Stimulated activated naive CD8-positive, alpha-beta T cell treated with anti-CD3 and anti-CD28 coated beads, Interleukin-15, amount 100 ng/mL, for 72 hours (primary cell): ENCODE data around the gene TTLL11.
A peak's percentile ranks its signal among the peaks of the same experiment; 100 is the strongest.
"Not testable (repeated sequence)": the region's sequence is repeated elsewhere in the genome, so short reads cannot be mapped to it uniquely, and the experiment has no call there.

Experiments used
- ATAC-seq: fragments of 150-1000 bp; cut with Tn5 transposase; 2 replicates; pipeline ENCODE4 v1.10.0; 2021; ENCODE audit warnings: mild to moderate bottlenecking, moderate library complexity
- DNase-seq, 2 donors: peaks; one replicate each; pipeline ENCODE4 v3.0.0; 2021 to 2022
- H3K27ac Mint-ChIP-seq, 2 donors: one replicate each; pipeline ENCODE4 v1.8.0; 2022; ENCODE audit warnings: mild to moderate bottlenecking in 2 of 2, mixed read lengths in 2 of 2, moderate library complexity in 2 of 2
- H3K27me3 Mint-ChIP-seq: one replicate; pipeline ENCODE4 v1.8.0; 2022; ENCODE audit warnings: mixed read lengths
- H3K4me1 Mint-ChIP-seq: one replicate; pipeline ENCODE4 v1.8.0; 2022; ENCODE audit warnings: mild to moderate bottlenecking, mixed read lengths
- H3K4me3 Mint-ChIP-seq, 2 donors: one replicate each; pipeline ENCODE4 v1.8.0; 2022; ENCODE audit warnings: mild to moderate bottlenecking in 2 of 2, mixed read lengths in 2 of 2, moderate library complexity in 1 of 2
- H3K9me3 Mint-ChIP-seq, 2 donors: one replicate each; pipeline ENCODE4 v1.8.0; 2022; ENCODE audit warnings: mixed read lengths in 2 of 2

TTLL11 gene

GRCh38 chr9:121800376-121800775, 292.7 kb downstream of the TTLL11 start:
- no peak overlapping the region for H3K27ac Mint-ChIP-seq
- H3K9me3 Mint-ChIP-seq = peaks cover 11% of the 10 kb centered on the region in 2 donors
- ATAC-seq (no peak), DNase-seq (no peak)
- no peaks in the 10 kb centered on the region for H3K27me3 Mint-ChIP-seq
- no peak overlapping the region for H3K4me3 Mint-ChIP-seq
- no peaks in the 10 kb centered on the region for H3K4me1 Mint-ChIP-seq

GRCh38 chr9:121798941-121799340, 294.2 kb downstream of the TTLL11 start:
- no peaks in the 10 kb centered on the region for H3K4me1 Mint-ChIP-seq
- DNase-seq (no peak), ATAC-seq (no peak)
- H3K9me3 Mint-ChIP-seq = peaks cover under 1% of the 10 kb centered on the region in 2 donors
- H3K4me3 Mint-ChIP-seq = no peak overlapping the region
- no peak overlapping the region for H3K27ac Mint-ChIP-seq
- H3K27me3 Mint-ChIP-seq = no peaks in the 10 kb centered on the region

- DNase-seq (no peak), ATAC-seq (no peak)
- Mint-ChIP-seq H3K4me1 (no peaks in the 10 kb centered on the region), H3K9me3 (no peaks in the 10 kb centered on the region), H3K4me3 (no peak overlapping the region), H3K27ac (no peak overlapping the region), H3K27me3 (no peaks in the 10 kb centered on the region)
Measured at GRCh38 chr9:121797081-121797480, 296.0 kb downstream of the TTLL11 start.

GRCh38 chr9:121794334-121794733, 298.8 kb downstream of the TTLL11 start:
- not testable (repeated sequence) for H3K9me3 Mint-ChIP-seq, H3K27me3 Mint-ChIP-seq, H3K4me1 Mint-ChIP-seq, H3K4me3 Mint-ChIP-seq, DNase-seq, ATAC-seq
- H3K27ac Mint-ChIP-seq = peak overlapping the region in 1 of 2 donors; percentile 8

GRCh38 chr9:121792476-121792875, 300.6 kb downstream of the TTLL11 start:
- H3K27ac Mint-ChIP-seq, DNase-seq, H3K4me1 Mint-ChIP-seq, H3K4me3 Mint-ChIP-seq, H3K9me3 Mint-ChIP-seq, ATAC-seq, H3K27me3 Mint-ChIP-seq: not testable (repeated sequence)

- H3K4me3 Mint-ChIP-seq = no peak overlapping the region
- no peaks in the 10 kb centered on the region for H3K9me3 Mint-ChIP-seq
- ATAC-seq (no peak), DNase-seq (no peak)
- no peaks in the 10 kb centered on the region for H3K4me1 Mint-ChIP-seq
- peaks cover 7% of the 10 kb centered on the region for H3K27me3 Mint-ChIP-seq
- H3K27ac Mint-ChIP-seq = no peak overlapping the region
Measured at GRCh38 chr9:121790841-121791240, 302.3 kb downstream of the TTLL11 start.

GRCh38 chr9:121788686-121789366, 304.3 kb downstream of the TTLL11 start:
- ATAC-seq (no peak), DNase-seq (no peak)
- peaks cover 7% of the 10 kb centered on the region for H3K4me1 Mint-ChIP-seq
- H3K27ac Mint-ChIP-seq = no peak overlapping the region
- no peak overlapping the region for H3K4me3 Mint-ChIP-seq
- no peaks in the 10 kb centered on the region for H3K9me3 Mint-ChIP-seq
- H3K27me3 Mint-ChIP-seq = peaks cover 7% of the 10 kb centered on the region

- Mint-ChIP-seq H3K27ac (peak overlapping the region in 1 of 2 donors; percentile 37), H3K4me1 (peaks cover 16% of the 10 kb centered on the region), H3K27me3 (peaks cover 7% of the 10 kb centered on the region), H3K9me3 (no peaks in the 10 kb centered on the region), H3K4me3 (no peak overlapping the region)
- no peak for DNase-seq
- ATAC-seq = no peak
Measured at GRCh38 chr9:121786998-121787422, 306.1 kb downstream of the TTLL11 start.

- H3K4me3 Mint-ChIP-seq = no peak overlapping the region
- H3K27me3 Mint-ChIP-seq = peaks cover 7% of the 10 kb centered on the region
- no peaks in the 10 kb centered on the region for H3K9me3 Mint-ChIP-seq
- ATAC-seq (peak; percentile 8), DNase-seq (no peak)
- H3K27ac Mint-ChIP-seq = peak overlapping the region in 1 of 2 donors; percentile 60
- H3K4me1 Mint-ChIP-seq = peaks cover 16% of the 10 kb centered on the region
Measured at GRCh38 chr9:121786543-121786948, 306.6 kb downstream of the TTLL11 start.

- Mint-ChIP-seq H3K4me3 (no peak overlapping the region), H3K9me3 (no peaks in the 10 kb centered on the region), H3K4me1 (peaks cover 16% of the 10 kb centered on the region), H3K27me3 (peaks cover 11% of the 10 kb centered on the region), H3K27ac (no peak overlapping the region)
- DNase-seq = no peak
- peak; percentile 4 for ATAC-seq
Measured at GRCh38 chr9:121785673-121786542, 307.2 kb downstream of the TTLL11 start.

- H3K27me3 Mint-ChIP-seq = peaks cover 13% of the 10 kb centered on the region
- ATAC-seq (no peak), DNase-seq (no peak)
- peaks cover 16% of the 10 kb centered on the region for H3K4me1 Mint-ChIP-seq
- H3K9me3 Mint-ChIP-seq = no peaks in the 10 kb centered on the region
- H3K27ac Mint-ChIP-seq = no peak overlapping the region
- no peak overlapping the region for H3K4me3 Mint-ChIP-seq
Measured at GRCh38 chr9:121784731-121785411, 308.2 kb downstream of the TTLL11 start.

- H3K4me3 Mint-ChIP-seq = no peak overlapping the region
- peaks cover 0 to 5% of the 10 kb centered on the region in 2 donors for H3K9me3 Mint-ChIP-seq
- ATAC-seq (peak; percentile 24), DNase-seq (no peak)
- peaks cover 16% of the 10 kb centered on the region for H3K4me1 Mint-ChIP-seq
- H3K27me3 Mint-ChIP-seq = peaks cover 13% of the 10 kb centered on the region
- H3K27ac Mint-ChIP-seq = no peak overlapping the region
Measured at GRCh38 chr9:121783521-121784507, 309.3 kb downstream of the TTLL11 start.

GRCh38 chr9:121783111-121783510, 310.0 kb downstream of the TTLL11 start:
- peaks cover 13% of the 10 kb centered on the region for H3K27me3 Mint-ChIP-seq
- no peak for DNase-seq
- H3K4me1 Mint-ChIP-seq = peaks cover 16% of the 10 kb centered on the region
- peak; percentile 15 for ATAC-seq
- no peak overlapping the region for H3K4me3 Mint-ChIP-seq
- peak overlapping the region in 1 of 2 donors; percentile 57 for H3K27ac Mint-ChIP-seq
- H3K9me3 Mint-ChIP-seq = peaks cover 0 to 10% of the 10 kb centered on the region in 2 donors

- no peak overlapping the region for H3K27ac Mint-ChIP-seq
- H3K4me1 Mint-ChIP-seq = peaks cover 16% of the 10 kb centered on the region
- DNase-seq (no peak), ATAC-seq (no peak)
- H3K9me3 Mint-ChIP-seq = peaks cover 0 to 10% of the 10 kb centered on the region in 2 donors
- no peak overlapping the region for H3K4me3 Mint-ChIP-seq
- H3K27me3 Mint-ChIP-seq = peaks cover 13% of the 10 kb centered on the region
Measured at GRCh38 chr9:121782514-121783110, 310.5 kb downstream of the TTLL11 start.
